Type B pancreatic cell (in vitro differentiated cells): ENCODE results near the gene FREM2. TPM values are rescaled to one million over a fixed set of nuclear protein-coding genes. Genes with fewer than 3 reads are reported as not detected.

Experiments
- DNase-seq: peaks from one replicate; pipeline ENCODE4 v3.0.0; 2021; ENCODE audit warnings: mixed read lengths; ENCODE audit not compliant: unreplicated experiment; ENCODE audit errors: extremely low spot score
- H3K27ac Mint-ChIP-seq: 2 replicates; pipeline ENCODE4 v1.8.0; 2021; ENCODE audit warnings: mild to moderate bottlenecking, mixed read lengths
- H3K27me3 Mint-ChIP-seq: 2 replicates; pipeline ENCODE4 v1.8.0; 2021; ENCODE audit warnings: mixed read lengths
- H3K36me3 Mint-ChIP-seq: 2 replicates; pipeline ENCODE4 v1.8.0; 2021; ENCODE audit warnings: mixed read lengths
- H3K4me1 Mint-ChIP-seq: one replicate; pipeline ENCODE4 v1.8.0; 2021; ENCODE audit warnings: mixed read lengths; ENCODE audit not compliant: unreplicated experiment
- H3K4me3 Mint-ChIP-seq: 2 replicates; pipeline ENCODE4 v1.8.0; 2021; ENCODE audit warnings: mild to moderate bottlenecking, mixed read lengths
- H3K9me3 Mint-ChIP-seq: 2 replicates; pipeline ENCODE4 v1.8.0; 2021; ENCODE audit warnings: mixed read lengths
- total RNA-seq: library from RNA; stranded (reverse); gene quantifications from 2 replicates; pipeline ENCODE4 v1.2.1, GENCODE V29; 2021; ENCODE audit warnings: low replicate concordance
- TF ChIP-seq, protein P1 (sequence below): fragments of 200-600 bp; sonication (generic); conservative IDR thresholded peaks from 2 replicates; pipeline ENCODE4 v1.5.0; 2021; ENCODE audit warnings: antibody characterized with exemption, mild to moderate bottlenecking

FREM2 gene
- total RNA-seq, 1 donor from 2014 or later, result 42.8 TPM

DNA sequence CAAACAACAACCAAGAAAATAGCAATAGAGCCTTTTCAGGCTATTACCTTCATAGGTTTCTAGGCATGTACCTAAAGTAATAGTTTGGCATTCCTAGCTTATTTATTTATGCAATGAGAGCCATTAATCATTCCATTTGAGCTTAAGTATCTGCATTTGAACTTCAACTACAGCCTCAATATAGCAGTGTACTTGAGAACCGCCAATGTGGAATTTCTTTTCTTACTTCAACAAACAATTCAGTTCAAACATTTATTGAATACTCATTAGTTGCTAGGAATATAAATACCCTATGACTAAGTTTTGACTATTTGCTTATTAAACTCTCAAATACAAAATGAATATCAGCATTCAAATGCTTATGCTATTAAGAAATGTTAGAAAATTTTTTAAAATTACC, 38.0 kb upstream of the FREM2 start:
- H3K36me3 Mint-ChIP-seq, result no peaks in the 10 kb centered on the region
- DNase-seq, result no peak
- no peak overlapping the region for H3K4me3 Mint-ChIP-seq
- H3K9me3 Mint-ChIP-seq, result no peaks in the 10 kb centered on the region
- H3K27ac Mint-ChIP-seq, result no peak overlapping the region
- H3K27me3 Mint-ChIP-seq, result no peaks in the 10 kb centered on the region
- TF ChIP-seq, protein P1, sequence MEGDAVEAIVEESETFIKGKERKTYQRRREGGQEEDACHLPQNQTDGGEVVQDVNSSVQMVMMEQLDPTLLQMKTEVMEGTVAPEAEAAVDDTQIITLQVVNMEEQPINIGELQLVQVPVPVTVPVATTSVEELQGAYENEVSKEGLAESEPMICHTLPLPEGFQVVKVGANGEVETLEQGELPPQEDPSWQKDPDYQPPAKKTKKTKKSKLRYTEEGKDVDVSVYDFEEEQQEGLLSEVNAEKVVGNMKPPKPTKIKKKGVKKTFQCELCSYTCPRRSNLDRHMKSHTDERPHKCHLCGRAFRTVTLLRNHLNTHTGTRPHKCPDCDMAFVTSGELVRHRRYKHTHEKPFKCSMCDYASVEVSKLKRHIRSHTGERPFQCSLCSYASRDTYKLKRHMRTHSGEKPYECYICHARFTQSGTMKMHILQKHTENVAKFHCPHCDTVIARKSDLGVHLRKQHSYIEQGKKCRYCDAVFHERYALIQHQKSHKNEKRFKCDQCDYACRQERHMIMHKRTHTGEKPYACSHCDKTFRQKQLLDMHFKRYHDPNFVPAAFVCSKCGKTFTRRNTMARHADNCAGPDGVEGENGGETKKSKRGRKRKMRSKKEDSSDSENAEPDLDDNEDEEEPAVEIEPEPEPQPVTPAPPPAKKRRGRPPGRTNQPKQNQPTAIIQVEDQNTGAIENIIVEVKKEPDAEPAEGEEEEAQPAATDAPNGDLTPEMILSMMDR, result no peak
- peaks cover 6% of the 10 kb centered on the region for H3K4me1 Mint-ChIP-seq

DNA sequence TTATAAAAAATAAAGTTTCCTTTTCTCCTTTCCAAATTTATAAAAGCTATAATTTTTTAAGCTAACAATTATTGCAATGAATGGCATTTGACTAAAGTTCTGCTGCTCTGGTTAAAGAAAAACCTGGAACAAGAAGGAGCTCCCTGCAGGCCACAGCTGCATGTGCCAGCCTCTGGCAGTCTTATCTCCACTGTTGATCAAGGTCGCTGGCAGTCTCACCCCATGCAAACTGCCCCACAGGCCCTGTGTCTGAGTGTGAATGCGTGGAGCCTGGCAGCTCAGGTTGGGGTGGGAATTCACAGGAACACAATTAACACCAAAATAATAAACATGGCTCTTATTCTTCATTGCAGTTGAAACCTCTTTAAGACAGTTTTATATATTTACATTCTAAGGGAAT, 30.2 kb upstream of the FREM2 start:
- H3K9me3 Mint-ChIP-seq, result no peaks in the 10 kb centered on the region
- no peak overlapping the region for H3K4me3 Mint-ChIP-seq
- H3K4me1 Mint-ChIP-seq, result peaks cover 9% of the 10 kb centered on the region
- DNase-seq, result no peak
- no peak overlapping the region for H3K27ac Mint-ChIP-seq
- no peaks in the 10 kb centered on the region for H3K36me3 Mint-ChIP-seq
- TF ChIP-seq, protein P1, result no peak
- H3K27me3 Mint-ChIP-seq, result no peaks in the 10 kb centered on the region

DNA sequence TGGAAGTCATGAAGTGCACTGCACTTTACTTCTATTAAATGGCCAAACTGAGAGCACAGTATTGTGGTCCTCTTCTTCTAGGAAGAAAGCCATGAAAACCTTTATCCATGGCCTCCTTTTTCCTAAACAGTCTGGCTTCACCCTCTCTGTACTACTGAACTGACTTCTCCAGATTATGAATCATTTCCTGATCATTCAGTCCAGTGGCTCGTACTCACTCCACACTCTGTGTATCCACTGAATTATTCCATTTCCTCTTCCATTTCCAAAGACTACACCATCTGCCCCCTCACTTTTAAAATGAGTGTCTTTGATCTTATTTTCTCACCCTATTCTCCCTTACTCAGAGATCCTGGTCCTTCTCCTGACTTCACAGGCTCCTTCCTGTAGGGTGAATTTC, 29.7 kb upstream of the FREM2 start:
- DNase-seq, result no peak
- TF ChIP-seq, protein P1, result no peak
- no peak overlapping the region for H3K27ac Mint-ChIP-seq
- H3K36me3 Mint-ChIP-seq, result no peaks in the 10 kb centered on the region
- peaks cover 14% of the 10 kb centered on the region for H3K4me1 Mint-ChIP-seq
- no peaks in the 10 kb centered on the region for H3K27me3 Mint-ChIP-seq
- H3K4me3 Mint-ChIP-seq, result no peak overlapping the region
- H3K9me3 Mint-ChIP-seq, result no peaks in the 10 kb centered on the region

DNA sequence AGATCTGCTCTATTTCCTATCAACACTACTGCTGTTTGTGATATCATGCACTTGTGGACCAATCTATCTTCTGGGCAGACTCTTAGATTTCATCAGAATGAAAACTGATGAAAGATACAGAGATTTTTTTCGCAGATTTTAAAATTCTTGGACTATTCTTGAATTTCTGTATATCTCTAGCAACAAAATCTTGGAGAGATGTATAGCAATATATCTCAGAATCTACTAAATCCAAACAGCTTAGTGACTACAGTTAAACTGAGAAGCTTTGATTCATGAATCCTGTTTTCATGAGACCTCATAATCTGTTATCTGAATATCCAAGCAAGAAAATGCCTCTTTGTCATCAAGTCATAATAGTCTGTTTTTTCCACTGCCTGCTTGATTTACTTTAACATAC, 28.0 kb upstream of the FREM2 start:
- H3K4me3 Mint-ChIP-seq, result no peak overlapping the region
- DNase-seq, result no peak
- TF ChIP-seq, protein P1, result no peak
- H3K4me1 Mint-ChIP-seq, result peaks cover 27% of the 10 kb centered on the region
- H3K27ac Mint-ChIP-seq, result no peak overlapping the region
- no peaks in the 10 kb centered on the region for H3K27me3 Mint-ChIP-seq
- H3K9me3 Mint-ChIP-seq, result no peaks in the 10 kb centered on the region
- H3K36me3 Mint-ChIP-seq, result no peaks in the 10 kb centered on the region

DNA sequence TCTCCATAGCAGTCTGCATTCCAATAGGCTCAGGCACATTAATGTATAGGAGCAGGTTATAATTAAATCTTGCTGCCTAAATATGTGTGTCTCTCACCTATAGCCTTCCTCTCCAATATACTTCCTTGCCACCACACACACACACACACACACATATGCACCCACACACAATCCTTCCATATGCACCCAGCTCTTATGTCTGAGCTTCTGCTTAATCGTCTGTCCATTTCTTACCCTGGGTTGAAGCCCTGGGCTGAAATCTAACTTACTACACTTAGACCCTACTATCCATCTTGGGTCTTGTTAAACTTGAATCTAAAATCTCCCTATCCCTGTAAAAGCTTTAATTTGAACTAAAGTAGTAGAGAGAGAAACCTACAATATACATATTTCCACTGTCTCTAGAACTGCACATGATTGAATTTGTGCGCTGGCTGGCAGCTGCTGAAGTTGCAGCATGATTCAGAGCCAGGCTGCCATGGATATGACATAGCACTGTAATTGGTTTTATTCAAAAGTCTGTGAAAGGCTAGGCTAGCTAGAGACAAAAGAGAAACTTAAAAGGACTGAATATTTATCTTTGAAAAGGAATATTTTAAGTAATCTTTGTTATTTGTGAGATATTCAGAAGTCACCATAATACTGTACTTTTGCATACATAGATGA, 25.7 kb upstream of the FREM2 start:
- Mint-ChIP-seq H3K4me3 (peak overlapping the region; percentile 9), H3K36me3 (no peaks in the 10 kb centered on the region), H3K4me1 (peaks cover 32% of the 10 kb centered on the region), H3K27me3 (no peaks in the 10 kb centered on the region), H3K27ac (no peak overlapping the region), H3K9me3 (no peaks in the 10 kb centered on the region)
- no peak for DNase-seq
- TF ChIP-seq, protein P1, result no peak
